ENCODE results near the gene CNN2. TPM values are rescaled to one million over a fixed set of nuclear protein-coding genes. Genes with fewer than 3 reads are reported as not detected.

CNN2 gene
- total RNA-seq, 1 donor from 2014 or later, result 76.1 TPM

GRCh38 chr19:988510-988909, 37.9 kb upstream of the CNN2 start:
- Histone ChIP-seq H3K4me1 (peaks cover 15% of the 10 kb centered on the region), H3K9me3 (no peaks in the 10 kb centered on the region), H3K4me3 (no peak overlapping the region), H3K36me3 (peaks cover 0 to 36% of the 10 kb centered on the region in 2 donors), H3K27me3 (no peaks in the 10 kb centered on the region), H3K27ac (no peak overlapping the region)
- no peak for DNase-seq (ENCODE audit: extremely low spot score in 2 of 2)
- intact Hi-C loops (cut with DNase I), result loop anchor here (5.0 kb wide), 1 partner anchor 221 kb away; no protein-coding TSS in a partner anchor
- TF ChIP-seq POLR2AphosphoS5 (IDR thresholded peaks at IDR 0.05; ENCODE audit: insufficient read depth in 1 of 2, low read depth in 1 of 2) (no peak), CTCF (IDR thresholded peaks at IDR 0.05) (no peak), POLR2A (IDR thresholded peaks at IDR 0.05) (no peak)

- intact Hi-C loops (cut with DNase I), result loop anchor here (5.0 kb wide), 1 partner anchor 222 kb away; no protein-coding TSS in a partner anchor
- Histone ChIP-seq H3K27me3 (no peaks in the 10 kb centered on the region), H3K27ac (no peak overlapping the region), H3K4me3 (no peak overlapping the region), H3K9me3 (no peaks in the 10 kb centered on the region), H3K36me3 (peaks cover 0 to 40% of the 10 kb centered on the region in 2 donors), H3K4me1 (peaks cover 10% of the 10 kb centered on the region)
- DNase-seq (ENCODE audit: extremely low spot score in 2 of 2), result no peak
- no peak for TF ChIP-seq POLR2A (IDR thresholded peaks at IDR 0.05)
- TF ChIP-seq CTCF (IDR thresholded peaks at IDR 0.05), result no peak
- TF ChIP-seq POLR2AphosphoS5 (IDR thresholded peaks at IDR 0.05; ENCODE audit: insufficient read depth in 1 of 2, low read depth in 1 of 2), result no peak
Measured at GRCh38 chr19:989381-990081, 36.9 kb upstream of the CNN2 start.

- TF ChIP-seq CTCF (IDR thresholded peaks at IDR 0.05) (no peak), POLR2AphosphoS5 (IDR thresholded peaks at IDR 0.05; ENCODE audit: insufficient read depth in 1 of 2, low read depth in 1 of 2) (no peak), POLR2A (IDR thresholded peaks at IDR 0.05) (no peak)
- no peak overlapping the region for H3K27ac ChIP-seq
- H3K27me3 ChIP-seq, result no peaks in the 10 kb centered on the region
- H3K4me1 ChIP-seq, result peaks cover 4% of the 10 kb centered on the region
- no peak overlapping the region for H3K4me3 ChIP-seq
- H3K36me3 ChIP-seq, result peaks cover 0 to 41% of the 10 kb centered on the region in 2 donors
- intact Hi-C loops (cut with DNase I), result no loop called here
- no peaks in the 10 kb centered on the region for H3K9me3 ChIP-seq
- DNase-seq (ENCODE audit: extremely low spot score in 2 of 2), result no peak
Measured at GRCh38 chr19:990119-990571, 36.3 kb upstream of the CNN2 start.

- Histone ChIP-seq H3K27me3 (no peaks in the 10 kb centered on the region), H3K36me3 (peaks cover 0 to 41% of the 10 kb centered on the region in 2 donors), H3K4me3 (no peak overlapping the region), H3K27ac (no peak overlapping the region), H3K4me1 (peaks cover under 1% of the 10 kb centered on the region), H3K9me3 (no peaks in the 10 kb centered on the region)
- DNase-seq (ENCODE audit: extremely low spot score in 2 of 2), result no peak
- intact Hi-C loops (cut with DNase I), result no loop called here
- TF ChIP-seq POLR2A (IDR thresholded peaks at IDR 0.05) (no peak), CTCF (IDR thresholded peaks at IDR 0.05) (no peak), POLR2AphosphoS5 (IDR thresholded peaks at IDR 0.05; ENCODE audit: insufficient read depth in 1 of 2, low read depth in 1 of 2) (no peak)
Measured at GRCh38 chr19:990746-991145, 35.7 kb upstream of the CNN2 start.

Measured in vagina (tissue), 2 donors.